ENCODE measurements around the gene STPG3.

GRCh38 chr9:137223078-137223970 is 27.8 kb upstream of the STPG3 start:
- no peak for TF ChIP-seq CTCF (IDR thresholded peaks at IDR 0.05; ENCODE audit: low read depth, low read length, missing input control)
- peak; percentile 67 for TF ChIP-seq REST (IDR thresholded peaks at IDR 0.05)
- peak; percentile 91 to 96 for TF ChIP-seq GABPA (IDR thresholded peaks at IDR 0.05 in 1 of 2, conservative IDR thresholded peaks at IDR 0.05 in 1 of 2)

Measured in liver (tissue), 3 donors.